ENCODE measurements around the gene MIR17HG. TPM values are rescaled to one million over a fixed set of nuclear protein-coding genes. Genes with fewer than 3 reads are reported as not detected.

Gene MIR17HG
- total and polyA plus RNA-seq, 9 donors, result 0.82 to 7.9 (median 5.1) TPM

GRCh38 chr13:91312324-91312723 lies 35.2 kb upstream of the MIR17HG start:
- no peak overlapping the region for H3K4me3 ChIP-seq
- TF ChIP-seq EP300 (IDR thresholded peaks at IDR 0.05) (no peak), POLR2A (IDR thresholded peaks at IDR 0.05) (no peak), CTCF (IDR thresholded peaks at IDR 0.05) (no peak)
- intact Hi-C loops (cut with DNase I), result no loop called here
- H3K27ac ChIP-seq, result no peak overlapping the region
- no peaks in the 10 kb centered on the region for H3K4me1 ChIP-seq (ENCODE audit: insufficient read depth)
- no peaks in the 10 kb centered on the region for H3K36me3 ChIP-seq
- WGBS, 3 donors, result 44 to 57% (median 51%) methylated on average over 3 of the region's 3 CpGs
- no peaks in the 10 kb centered on the region for H3K9me3 ChIP-seq
- no peak for DNase-seq
- H3K27me3 ChIP-seq, result no peaks in the 10 kb centered on the region

- H3K27ac ChIP-seq, result no peak overlapping the region
- peak in 2 of 3 donors; percentile 25 to 34 for TF ChIP-seq CTCF (IDR thresholded peaks at IDR 0.05)
- TF ChIP-seq EP300 (IDR thresholded peaks at IDR 0.05), result no peak
- WGBS, 3 donors, result 9 to 18% (median 10%) methylated on average over 5 of the region's 5 CpGs
- intact Hi-C loops (cut with DNase I), result no loop called here
- no peak overlapping the region for H3K4me3 ChIP-seq
- H3K4me1 ChIP-seq (ENCODE audit: insufficient read depth), result no peaks in the 10 kb centered on the region
- no peaks in the 10 kb centered on the region for H3K27me3 ChIP-seq
- no peak for DNase-seq
- H3K36me3 ChIP-seq, result no peaks in the 10 kb centered on the region
- no peaks in the 10 kb centered on the region for H3K9me3 ChIP-seq
Measured at GRCh38 chr13:91313103-91313502, 34.4 kb upstream of the MIR17HG start.

- TF ChIP-seq POLR2A (IDR thresholded peaks at IDR 0.05) (no peak), CTCF (IDR thresholded peaks at IDR 0.05) (no peak), EP300 (IDR thresholded peaks at IDR 0.05) (no peak)
- Histone ChIP-seq H3K9me3 (no peaks in the 10 kb centered on the region), H3K4me3 (no peak overlapping the region), H3K27ac (no peak overlapping the region), H3K4me1 (ENCODE audit: insufficient read depth) (no peaks in the 10 kb centered on the region), H3K27me3 (no peaks in the 10 kb centered on the region), H3K36me3 (no peaks in the 10 kb centered on the region)
- 23 to 45% (median 27%) methylated on average over 4 of the region's 4 CpGs for WGBS, 3 donors
- intact Hi-C loops (cut with DNase I), result no loop called here
- no peak for DNase-seq
Measured at GRCh38 chr13:91313581-91313980, 33.9 kb upstream of the MIR17HG start.

GRCh38 chr13:91314888-91315287 lies 32.6 kb upstream of the MIR17HG start:
- intact Hi-C loops (cut with DNase I), result no loop called here
- H3K9me3 ChIP-seq, result no peaks in the 10 kb centered on the region
- TF ChIP-seq EP300 (IDR thresholded peaks at IDR 0.05) (no peak), POLR2A (IDR thresholded peaks at IDR 0.05) (no peak), CTCF (IDR thresholded peaks at IDR 0.05) (no peak)
- H3K4me1 ChIP-seq (ENCODE audit: insufficient read depth), result no peaks in the 10 kb centered on the region
- no peak overlapping the region for H3K27ac ChIP-seq
- no peak overlapping the region for H3K4me3 ChIP-seq
- DNase-seq, result no peak
- no peaks in the 10 kb centered on the region for H3K27me3 ChIP-seq
- H3K36me3 ChIP-seq, result no peaks in the 10 kb centered on the region

GRCh38 chr13:91318886-91319285 lies 28.6 kb upstream of the MIR17HG start:
- H3K27ac ChIP-seq, result no peak overlapping the region
- 76 to 85% (median 79%) methylated on average over 6 of the region's 6 CpGs for WGBS, 3 donors
- H3K4me1 ChIP-seq (ENCODE audit: insufficient read depth), result no peaks in the 10 kb centered on the region
- H3K27me3 ChIP-seq, result no peaks in the 10 kb centered on the region
- DNase-seq, result no peak
- H3K4me3 ChIP-seq, result no peak overlapping the region
- intact Hi-C loops (cut with DNase I), result no loop called here
- no peak for TF ChIP-seq CTCF (IDR thresholded peaks at IDR 0.05)
- TF ChIP-seq POLR2A (IDR thresholded peaks at IDR 0.05), result no peak
- no peak for TF ChIP-seq EP300 (IDR thresholded peaks at IDR 0.05)
- H3K36me3 ChIP-seq, result no peaks in the 10 kb centered on the region
- H3K9me3 ChIP-seq, result no peaks in the 10 kb centered on the region
